HG03159 (cell line): ENCODE measurements around the gene CACNA1B.
"Not testable (repeated sequence)": the region's sequence is repeated elsewhere in the genome, so short reads cannot be mapped to it uniquely, and the experiment has no call there.

Experiments
- ATAC-seq: cut with Tn5 transposase; IDR thresholded peaks from one replicate; pipeline ENCODE4 v1.9.1; 2021; ENCODE audit warnings: mild to moderate bottlenecking, moderate library complexity; ENCODE audit not compliant: unreplicated experiment

CACNA1B gene

DNA sequence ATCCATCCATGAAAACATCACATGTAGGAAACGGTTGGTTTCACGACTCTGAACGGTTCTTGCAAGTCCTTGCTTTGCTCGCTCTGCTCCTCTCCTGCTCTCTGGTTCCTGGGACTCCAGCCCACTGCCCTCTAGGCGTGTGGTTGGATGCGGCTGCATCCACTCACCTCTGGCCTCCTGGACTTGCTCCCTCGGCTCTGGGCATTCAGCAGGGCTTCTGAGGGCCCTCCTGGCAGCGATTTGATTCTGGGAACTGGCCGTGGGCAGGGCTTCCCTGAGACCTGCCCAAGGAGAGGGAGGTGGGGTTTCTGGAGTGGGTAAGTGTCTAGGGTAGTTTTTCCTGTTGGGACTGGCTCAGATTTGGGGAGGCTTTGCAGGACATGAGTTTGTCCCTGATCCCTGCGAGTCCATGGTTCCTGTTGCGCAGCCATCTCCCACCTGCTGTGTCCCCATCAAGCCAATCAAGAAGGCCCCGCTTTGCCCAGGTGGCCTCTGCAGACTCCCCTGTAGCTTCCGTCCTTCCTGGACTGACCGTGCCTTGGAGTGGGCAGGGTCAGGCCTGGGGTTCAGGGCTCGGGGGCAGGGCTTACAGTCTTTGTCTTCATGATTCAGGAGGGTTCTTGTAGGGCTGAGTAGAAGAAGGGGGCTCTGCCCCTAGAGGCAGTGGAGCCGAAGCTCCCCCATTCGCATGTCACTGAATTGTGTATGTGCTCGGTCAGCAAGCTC lies 192.3 kb downstream of the CACNA1B start:
- no peak for ATAC-seq

- ATAC-seq = no peak
Observed at GRCh38 chr9:138070815-138071214, 193.2 kb downstream of the CACNA1B start.

DNA sequence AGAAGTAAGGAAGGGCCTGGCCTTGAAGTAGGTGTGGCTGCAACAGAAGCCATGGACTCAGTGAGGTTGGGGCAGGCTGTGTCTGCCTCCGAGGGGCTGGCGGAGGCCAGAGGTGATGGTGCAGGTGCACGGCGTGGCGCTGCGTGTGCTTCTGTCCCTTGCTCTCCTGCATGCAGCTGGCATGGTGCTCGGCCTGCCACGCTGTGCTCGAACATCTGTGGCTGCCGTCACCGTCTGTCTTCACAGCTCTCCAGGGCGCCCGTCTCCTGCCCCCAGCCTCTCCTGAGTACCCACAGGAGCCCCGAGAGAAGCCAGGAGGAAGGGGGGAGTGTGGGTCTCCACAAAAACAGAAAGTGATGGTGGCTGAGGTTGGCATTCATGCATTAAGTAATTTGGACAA lies 193.7 kb downstream of the CACNA1B start:
- ATAC-seq = no peak

DNA sequence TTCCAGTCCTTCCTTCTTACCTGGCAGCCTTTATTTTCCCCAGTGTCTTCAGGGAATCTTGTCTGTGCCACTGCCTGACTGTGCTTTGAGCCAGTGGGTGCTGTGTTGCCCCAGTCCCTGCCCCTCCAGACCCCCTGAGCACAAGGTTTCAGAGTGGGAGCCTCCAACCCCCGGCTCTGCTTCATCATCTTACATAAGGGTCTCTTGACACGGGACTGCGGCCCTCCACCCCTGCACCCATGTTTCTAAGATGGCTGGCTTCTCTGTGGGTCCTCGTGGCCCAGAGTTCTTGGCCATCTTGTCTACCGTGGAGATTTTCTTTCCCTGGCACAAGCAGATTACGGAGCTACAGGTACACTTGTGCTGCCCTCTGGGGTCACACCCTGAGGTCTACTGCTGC lies 194.1 kb downstream of the CACNA1B start:
- ATAC-seq = no peak

DNA sequence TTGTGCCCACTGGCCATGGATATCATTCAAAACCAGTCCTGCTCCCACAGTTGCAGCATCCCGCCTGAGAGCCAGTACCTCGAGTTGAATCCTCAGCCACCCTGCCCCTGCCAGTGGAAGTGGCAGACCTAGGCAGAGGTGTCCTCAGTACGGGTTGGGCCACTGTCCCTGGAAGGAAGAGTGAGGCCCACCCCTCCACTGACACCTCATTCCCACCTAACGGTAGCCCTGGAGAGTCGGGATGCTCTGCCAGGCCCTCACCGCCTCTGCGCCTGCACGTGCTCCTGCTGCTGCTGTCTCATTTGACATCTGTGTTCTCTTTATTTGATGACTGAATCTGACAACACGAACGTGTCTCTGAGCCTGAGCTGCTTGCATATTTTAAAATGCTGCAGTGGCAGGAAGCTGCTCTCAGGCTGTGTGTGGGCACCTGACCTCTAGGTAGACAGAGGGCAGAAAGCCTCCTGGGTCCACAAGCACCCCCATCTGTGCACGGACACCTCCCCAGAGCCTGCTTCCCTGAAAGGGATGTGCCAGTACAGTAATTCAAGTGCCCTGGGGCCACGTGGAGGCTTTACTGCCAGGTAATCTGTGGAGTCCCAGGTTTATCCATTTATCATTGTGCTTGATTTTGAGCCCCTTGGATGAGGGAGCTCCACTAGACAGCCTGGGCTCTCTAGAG lies 194.7 kb downstream of the CACNA1B start:
- no peak for ATAC-seq

GRCh38 chr9:138072897-138073296 lies 195.3 kb downstream of the CACNA1B start:
- ATAC-seq = no peak

- no peak for ATAC-seq
Observed at GRCh38 chr9:138073408-138073807, 195.8 kb downstream of the CACNA1B start.

DNA sequence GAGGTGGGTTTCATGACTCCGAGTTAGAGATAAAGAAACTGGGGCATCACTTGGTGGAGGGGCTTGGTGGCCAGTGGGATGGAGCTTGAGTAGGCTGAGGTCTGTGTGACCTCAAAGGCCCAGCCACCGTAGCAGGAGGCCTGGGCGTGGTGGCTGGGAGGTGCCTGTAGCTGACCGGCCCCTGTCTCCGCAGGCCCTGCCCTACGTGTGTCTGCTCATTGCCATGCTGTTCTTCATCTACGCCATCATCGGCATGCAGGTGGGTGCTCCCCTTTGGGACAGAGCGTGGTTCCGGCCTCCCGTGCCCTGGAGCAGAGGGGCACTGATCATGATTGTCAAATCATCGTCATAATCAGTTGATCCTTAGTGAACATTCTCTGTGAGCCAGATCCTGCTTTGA lies 196.2 kb downstream of the CACNA1B start:
- no peak for ATAC-seq

GRCh38 chr9:138074516-138074915 lies 196.9 kb downstream of the CACNA1B start:
- no peak for ATAC-seq

- ATAC-seq = no peak
Observed at GRCh38 chr9:138075496-138075895, 197.9 kb downstream of the CACNA1B start.

- ATAC-seq = no peak
Observed at GRCh38 chr9:138075961-138076649, 198.5 kb downstream of the CACNA1B start.

GRCh38 chr9:138076650-138077009 lies 199.0 kb downstream of the CACNA1B start:
- no peak for ATAC-seq

GRCh38 chr9:138077126-138077525 lies 199.5 kb downstream of the CACNA1B start:
- ATAC-seq = no peak

DNA sequence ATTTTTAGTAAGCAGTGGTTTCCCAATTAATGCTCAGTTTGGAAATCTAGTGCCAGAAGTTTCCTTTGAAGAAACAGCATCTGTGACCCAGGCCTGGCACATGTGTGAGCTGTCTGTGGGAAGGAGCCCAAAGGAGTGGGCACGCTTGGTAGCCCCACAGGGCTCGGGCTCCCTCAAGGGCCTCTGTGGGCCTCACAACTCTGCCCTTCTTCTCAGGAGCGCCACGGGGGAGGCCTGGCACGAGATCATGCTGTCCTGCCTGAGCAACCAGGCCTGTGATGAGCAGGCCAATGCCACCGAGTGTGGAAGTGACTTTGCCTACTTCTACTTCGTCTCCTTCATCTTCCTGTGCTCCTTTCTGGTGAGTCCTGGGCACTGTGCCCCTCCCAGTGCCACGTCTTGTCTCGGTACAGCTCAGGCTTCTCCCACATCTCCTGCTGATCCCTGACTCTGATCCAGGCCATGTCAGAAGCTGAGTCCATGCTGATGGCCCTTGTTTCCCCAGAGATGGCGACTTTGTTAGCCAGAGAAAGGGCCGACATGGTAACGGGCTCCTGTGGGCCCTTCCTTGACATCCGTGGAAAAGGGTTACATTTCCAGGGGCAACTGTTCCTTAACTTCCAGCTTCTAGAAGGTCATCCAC lies 200.4 kb downstream of the CACNA1B start:
- ATAC-seq = no peak

- no peak for ATAC-seq
Observed at GRCh38 chr9:138078846-138079245, 201.3 kb downstream of the CACNA1B start.

DNA sequence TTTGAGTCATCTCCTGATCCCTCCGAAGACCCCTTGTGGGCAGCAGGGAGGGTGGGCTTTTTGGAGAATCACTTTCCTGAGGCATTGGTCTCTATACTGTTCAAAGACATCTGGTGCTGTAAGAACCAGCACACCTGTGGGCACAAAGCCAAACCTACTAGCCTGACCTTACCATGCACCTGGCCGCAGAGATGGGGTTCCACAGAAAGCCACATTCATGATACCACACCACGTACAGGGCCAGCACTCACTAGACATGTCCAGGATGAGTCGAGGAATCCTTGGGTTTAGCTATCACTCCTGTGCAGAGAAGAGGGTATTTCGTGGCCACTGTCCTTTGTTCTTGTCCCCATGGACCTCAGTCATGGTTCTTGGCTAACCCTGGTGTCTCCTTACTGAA lies 203.4 kb downstream of the CACNA1B start:
- ATAC-seq = no peak

DNA sequence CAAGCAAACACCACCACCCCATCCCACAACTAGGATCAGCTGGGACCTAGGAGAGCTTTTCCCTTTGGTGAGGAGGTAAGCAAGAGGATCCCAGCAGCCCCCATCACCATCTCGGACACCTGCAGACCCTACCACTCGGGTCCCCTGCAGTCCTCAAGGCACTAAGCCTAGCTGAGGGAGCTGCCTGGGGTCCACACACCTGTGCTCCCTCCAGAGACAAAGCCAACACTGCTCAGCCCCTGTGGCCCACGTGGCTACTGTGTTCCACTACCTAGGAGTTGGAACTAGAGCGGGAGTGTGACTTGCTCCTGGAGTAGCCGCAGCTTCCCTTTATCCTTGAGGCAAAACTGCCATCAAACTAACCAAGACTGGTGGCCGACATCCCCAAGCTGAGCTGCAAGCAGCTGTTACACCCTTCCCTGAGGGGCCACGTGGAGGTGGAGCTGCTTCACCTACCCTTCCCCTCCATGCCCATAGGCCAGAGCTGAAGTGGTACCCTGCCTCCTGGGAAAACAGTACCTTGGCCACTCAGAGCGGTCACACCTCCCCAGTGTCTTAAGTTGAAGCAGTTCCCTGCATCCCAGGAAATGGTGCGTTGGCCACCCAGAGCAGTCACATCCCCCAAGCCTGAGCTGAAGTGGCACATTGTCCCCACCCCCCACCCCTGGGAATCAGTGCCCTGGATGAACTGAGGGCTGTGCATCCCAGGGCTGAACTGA lies 205.5 kb downstream of the CACNA1B start:
- no peak for ATAC-seq

- no peak for ATAC-seq
Observed at GRCh38 chr9:138083873-138084272, 206.3 kb downstream of the CACNA1B start.

DNA sequence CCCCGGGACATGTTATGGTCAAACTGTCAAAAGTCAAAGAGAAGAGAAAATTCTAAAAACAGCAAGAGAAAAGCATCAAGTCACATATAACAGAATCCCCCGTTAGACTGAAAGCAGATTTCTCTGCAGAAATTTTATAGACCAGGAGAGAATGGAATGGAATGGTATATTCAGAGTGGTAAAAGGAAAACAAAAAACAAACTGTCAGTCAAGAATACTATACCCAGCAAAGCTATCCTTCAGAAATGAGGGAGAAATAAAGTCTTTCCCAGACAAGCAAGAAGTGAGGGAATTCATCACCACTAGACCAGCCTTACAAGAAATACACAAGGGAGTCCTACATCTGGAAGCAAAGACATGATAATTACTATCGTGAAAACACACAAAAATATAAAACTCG lies 208.0 kb downstream of the CACNA1B start:
- no peak for ATAC-seq

DNA sequence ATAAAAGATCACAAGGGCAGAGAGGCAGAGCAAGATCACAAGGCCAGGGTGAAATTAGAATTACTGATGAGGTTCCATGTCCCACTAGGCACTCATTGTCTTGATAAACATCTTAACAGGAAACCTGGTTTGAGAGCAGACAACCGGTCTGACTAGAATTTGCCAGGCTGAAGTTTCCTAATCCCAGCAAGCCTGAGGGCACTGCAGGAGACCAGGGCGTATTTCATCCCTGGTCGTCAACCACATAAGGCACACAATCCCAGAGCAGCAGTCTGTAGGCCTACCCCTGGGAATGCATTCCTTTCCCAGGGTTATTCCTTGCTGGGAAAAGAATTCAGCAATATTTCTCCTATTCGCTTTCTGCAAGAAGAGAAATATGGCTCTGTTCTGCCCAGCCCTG lies 214.5 kb downstream of the CACNA1B start:
- ATAC-seq = not testable (repeated sequence)

GRCh38 chr9:138094028-138094427 lies 216.4 kb downstream of the CACNA1B start:
- no peak for ATAC-seq
